ENCODE results near the gene BTNL8. TPM values are rescaled to one million over a fixed set of nuclear protein-coding genes. Genes with fewer than 3 reads are reported as not detected.

Gene BTNL8
- total and polyA plus RNA-seq, 2 donors from 2014 or later: 0.19 to 1.2 TPM

- DNase-seq (peak in 1 of 5 donors; percentile 12), FAIRE-seq (no peak)
- Histone ChIP-seq H3K36me3 (ENCODE audit: control insufficient read depth in 2 of 3, insufficient read depth in 3 of 3, low read length in 3 of 3) (no peaks in the 10 kb centered on the region), H3K9ac (ENCODE audit: low read length in 3 of 3) (no peak overlapping the region), H3K27ac (ENCODE audit: low read depth in 2 of 2, low read length in 2 of 2) (no peak overlapping the region), H3K4me1 (ENCODE audit: control insufficient read depth in 2 of 3, insufficient read depth in 2 of 3, low read depth in 1 of 3, low read length in 3 of 3) (peaks cover 0 to 4% (median 0%) of the 10 kb centered on the region in 3 donors), H3K27me3 (ENCODE audit: control insufficient read depth, insufficient read depth, low read length) (no peaks in the 10 kb centered on the region), H3K4me3 (ENCODE audit: low read length in 3 of 3) (no peak overlapping the region), H3K9me3 (ENCODE audit: control insufficient read depth in 2 of 3, insufficient read depth in 1 of 3, low read length in 3 of 3) (no peaks in the 10 kb centered on the region)
- no peak for TF ChIP-seq CTCF (IDR thresholded peaks at IDR 0.05; ENCODE audit: borderline replicate concordance, extremely low read depth, insufficient read depth)
- intact Hi-C loops (cut with DNase I): loop anchor here (10.0 kb wide), 1 partner anchor 78 kb away; no protein-coding TSS in a partner anchor
Measured at GRCh38 chr5:180862645-180863044, 36.3 kb upstream of the BTNL8 start.

- Histone ChIP-seq H3K36me3 (ENCODE audit: control insufficient read depth in 2 of 3, insufficient read depth in 3 of 3, low read length in 3 of 3) (no peaks in the 10 kb centered on the region), H3K4me3 (ENCODE audit: low read length in 3 of 3) (no peak overlapping the region), H3K9ac (ENCODE audit: low read length in 3 of 3) (no peak overlapping the region), H3K27me3 (ENCODE audit: control insufficient read depth, insufficient read depth, low read length) (no peaks in the 10 kb centered on the region), H3K9me3 (ENCODE audit: control insufficient read depth in 2 of 3, insufficient read depth in 1 of 3, low read length in 3 of 3) (no peaks in the 10 kb centered on the region), H3K4me1 (ENCODE audit: control insufficient read depth in 2 of 3, insufficient read depth in 2 of 3, low read depth in 1 of 3, low read length in 3 of 3) (no peaks in the 10 kb centered on the region), H3K27ac (ENCODE audit: low read depth in 2 of 2, low read length in 2 of 2) (no peak overlapping the region)
- TF ChIP-seq CTCF (IDR thresholded peaks at IDR 0.05; ENCODE audit: borderline replicate concordance, extremely low read depth, insufficient read depth): no peak
- intact Hi-C loops (cut with DNase I): loop anchor here (10.0 kb wide), 1 partner anchor 81 kb away; no protein-coding TSS in a partner anchor
- DNase-seq: peak in 2 of 5 donors; percentile 13 to 36
- FAIRE-seq: no peak
Measured at GRCh38 chr5:180865981-180866695, 32.8 kb upstream of the BTNL8 start.

GRCh38 chr5:180866985-180867384, 32.0 kb upstream of the BTNL8 start:
- FAIRE-seq (no peak), DNase-seq (no peak)
- Histone ChIP-seq H3K27me3 (ENCODE audit: control insufficient read depth, insufficient read depth, low read length) (no peaks in the 10 kb centered on the region), H3K4me3 (ENCODE audit: low read length in 3 of 3) (no peak overlapping the region), H3K27ac (ENCODE audit: low read depth in 2 of 2, low read length in 2 of 2) (no peak overlapping the region), H3K9ac (ENCODE audit: low read length in 3 of 3) (no peak overlapping the region), H3K36me3 (ENCODE audit: control insufficient read depth in 2 of 3, insufficient read depth in 3 of 3, low read length in 3 of 3) (no peaks in the 10 kb centered on the region), H3K9me3 (ENCODE audit: control insufficient read depth in 2 of 3, insufficient read depth in 1 of 3, low read length in 3 of 3) (no peaks in the 10 kb centered on the region), H3K4me1 (ENCODE audit: control insufficient read depth in 2 of 3, insufficient read depth in 2 of 3, low read depth in 1 of 3, low read length in 3 of 3) (no peaks in the 10 kb centered on the region)
- no peak for TF ChIP-seq CTCF (IDR thresholded peaks at IDR 0.05; ENCODE audit: borderline replicate concordance, extremely low read depth, insufficient read depth)
- intact Hi-C loops (cut with DNase I): loop anchor here (10.0 kb wide), 1 partner anchor 82 kb away; no protein-coding TSS in a partner anchor

All from kidney (tissue), 14 donors.